DOHH2 (cell line): ENCODE results near the gene SCG3.

Source experiments
- H3F3A ChIP-seq: fragments of 200-600 bp; sonication (generic), shearing (Covaris generic); 2 replicates; pipeline ENCODE4 v1.6.0; 2016; ENCODE audit warnings: antibody characterized with exemption, mild to moderate bottlenecking; ENCODE audit not compliant: control insufficient read depth, insufficient read depth
- H3K27ac ChIP-seq: fragments of 200-600 bp; sonication (generic); 2 replicates; pipeline ENCODE4 v1.5.1; 2014; ENCODE audit warnings: low read depth, mild to moderate bottlenecking, low read length, moderate library complexity
- H3K27me3 ChIP-seq: fragments of 200-600 bp; sonication (generic); 2 replicates; pipeline ENCODE4 v1.6.1; 2014; ENCODE audit warnings: mild to moderate bottlenecking, low read length, mixed read lengths; ENCODE audit not compliant: control insufficient read depth
- H3K36me3 ChIP-seq: fragments of 200-600 bp; sonication (generic); 2 replicates; pipeline ENCODE4 v1.6.1; 2014; ENCODE audit warnings: mild to moderate bottlenecking, low read length, moderate library complexity, mixed read lengths; ENCODE audit not compliant: control insufficient read depth
- H3K4me1 ChIP-seq: fragments of 200-600 bp; sonication (generic); 2 replicates; pipeline ENCODE4 v1.6.1; 2014; ENCODE audit warnings: mild to moderate bottlenecking, low read length, mixed read lengths; ENCODE audit not compliant: control insufficient read depth
- H3K4me2 ChIP-seq: fragments of 200-600 bp; sonication (generic); 2 replicates; pipeline ENCODE4 v1.6.0; 2014; ENCODE audit warnings: mild to moderate bottlenecking, low read length, moderate library complexity
- H3K4me3 ChIP-seq: fragments of 200-600 bp; sonication (generic); 2 replicates; pipeline ENCODE4 v1.5.1; 2014; ENCODE audit warnings: mild to moderate bottlenecking, low read length, mixed read lengths
- H3K79me2 ChIP-seq: fragments of 200-600 bp; sonication (generic); 2 replicates; pipeline ENCODE4 v1.6.1; 2014; ENCODE audit warnings: mild to moderate bottlenecking, low read length, mixed read lengths; ENCODE audit not compliant: control insufficient read depth
- H3K9me2 ChIP-seq: fragments of 200-600 bp; sonication (generic); replicated peaks from 2 replicates; pipeline ENCODE4 v1.6.1; 2014; ENCODE audit warnings: mild to moderate bottlenecking, low read length, mixed read lengths; ENCODE audit not compliant: control insufficient read depth
- H3K9me3 ChIP-seq: fragments of 200-600 bp; sonication (generic); 2 replicates; pipeline ENCODE4 v1.6.1; 2014; ENCODE audit warnings: antibody characterized with exemption, low read length, mixed read lengths; ENCODE audit not compliant: control insufficient read depth, insufficient read depth
- H4K20me1 ChIP-seq: fragments of 200-600 bp; sonication (generic); 2 replicates; pipeline ENCODE4 v1.6.0; 2014; ENCODE audit warnings: low read depth, mild to moderate bottlenecking, antibody characterized with exemption, low read length, moderate library complexity; ENCODE audit not compliant: control insufficient read depth, insufficient read depth
- EZH2phosphoT487 ChIP-seq: fragments of 200-600 bp; sonication (generic); IDR thresholded peaks from 2 replicates; pipeline ENCODE4 v1.6.1; 2017; ENCODE audit warnings: borderline replicate concordance, mild to moderate bottlenecking, antibody characterized with exemption, low read length, moderate library complexity, mixed read lengths
- TF ChIP-seq, protein P1 (sequence below): fragments of 200-600 bp; sonication (generic); IDR thresholded peaks from one replicate; pipeline ENCODE4 v1.5.1; 2014; ENCODE audit warnings: antibody characterized with exemption, mild to moderate bottlenecking, low read depth, low read length; ENCODE audit not compliant: poor library complexity, severe bottlenecking

SCG3 gene

DNA sequence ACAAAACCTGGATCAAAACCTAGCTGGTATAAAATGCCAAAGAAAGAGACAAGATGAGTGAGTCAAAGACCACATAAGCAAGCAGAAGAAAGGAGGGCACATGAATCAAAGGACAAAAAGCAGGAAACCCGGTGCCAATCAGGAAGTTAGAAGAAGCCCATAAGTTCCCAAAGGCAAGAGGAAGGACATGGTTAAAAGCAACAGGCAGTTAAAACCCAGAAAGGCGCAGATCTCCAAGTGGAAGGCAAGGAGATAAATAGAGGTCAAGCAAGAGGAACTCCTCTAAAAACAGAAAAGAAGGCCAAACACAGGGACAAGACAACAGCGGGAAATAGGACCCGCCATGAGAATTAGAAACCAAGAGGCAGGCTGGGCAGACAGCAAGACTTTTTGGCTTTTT, 74.5 kb downstream of the SCG3 start:
- TF ChIP-seq EZH2phosphoT487: no peak
- TF ChIP-seq, protein P1, sequence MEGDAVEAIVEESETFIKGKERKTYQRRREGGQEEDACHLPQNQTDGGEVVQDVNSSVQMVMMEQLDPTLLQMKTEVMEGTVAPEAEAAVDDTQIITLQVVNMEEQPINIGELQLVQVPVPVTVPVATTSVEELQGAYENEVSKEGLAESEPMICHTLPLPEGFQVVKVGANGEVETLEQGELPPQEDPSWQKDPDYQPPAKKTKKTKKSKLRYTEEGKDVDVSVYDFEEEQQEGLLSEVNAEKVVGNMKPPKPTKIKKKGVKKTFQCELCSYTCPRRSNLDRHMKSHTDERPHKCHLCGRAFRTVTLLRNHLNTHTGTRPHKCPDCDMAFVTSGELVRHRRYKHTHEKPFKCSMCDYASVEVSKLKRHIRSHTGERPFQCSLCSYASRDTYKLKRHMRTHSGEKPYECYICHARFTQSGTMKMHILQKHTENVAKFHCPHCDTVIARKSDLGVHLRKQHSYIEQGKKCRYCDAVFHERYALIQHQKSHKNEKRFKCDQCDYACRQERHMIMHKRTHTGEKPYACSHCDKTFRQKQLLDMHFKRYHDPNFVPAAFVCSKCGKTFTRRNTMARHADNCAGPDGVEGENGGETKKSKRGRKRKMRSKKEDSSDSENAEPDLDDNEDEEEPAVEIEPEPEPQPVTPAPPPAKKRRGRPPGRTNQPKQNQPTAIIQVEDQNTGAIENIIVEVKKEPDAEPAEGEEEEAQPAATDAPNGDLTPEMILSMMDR: no peak
- Histone ChIP-seq H3K9me3 (no peaks in the 10 kb centered on the region), H3K4me2 (no peak overlapping the region), H3K36me3 (no peaks in the 10 kb centered on the region), H3F3A (no peaks in the 10 kb centered on the region), H4K20me1 (no peaks in the 10 kb centered on the region), H3K9me2 (no peaks in the 10 kb centered on the region), H3K4me1 (peaks cover 15% of the 10 kb centered on the region), H3K27ac (no peak overlapping the region), H3K79me2 (no peaks in the 10 kb centered on the region), H3K27me3 (peaks cover 51% of the 10 kb centered on the region), H3K4me3 (no peak overlapping the region)

DNA sequence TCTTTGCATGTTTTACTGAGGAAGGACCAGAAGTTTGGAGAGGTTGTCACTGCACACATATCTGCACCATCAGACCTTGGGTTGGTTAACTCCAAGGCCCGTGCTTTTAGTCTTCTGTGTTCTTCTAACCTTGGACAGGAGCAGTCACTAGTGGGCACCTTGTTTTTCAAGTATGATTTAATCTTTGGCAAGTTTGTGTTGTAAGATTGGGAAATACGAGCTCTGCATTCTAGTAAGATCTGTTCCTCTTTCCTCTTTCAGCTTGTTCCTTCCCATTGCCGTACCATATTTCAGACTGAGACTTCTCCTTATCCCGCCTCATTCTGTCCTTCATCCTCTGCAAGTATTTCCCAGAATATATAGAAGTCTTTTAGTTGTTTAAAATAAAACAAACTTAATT, 75.2 kb downstream of the SCG3 start:
- H3K4me3 ChIP-seq: no peak overlapping the region
- TF ChIP-seq, protein P1: no peak
- no peak for TF ChIP-seq EZH2phosphoT487
- H3K4me1 ChIP-seq: peaks cover 10% of the 10 kb centered on the region
- H4K20me1 ChIP-seq: no peaks in the 10 kb centered on the region
- H3K27ac ChIP-seq: no peak overlapping the region
- H3K4me2 ChIP-seq: no peak overlapping the region
- H3K27me3 ChIP-seq: peaks cover 47% of the 10 kb centered on the region
- no peaks in the 10 kb centered on the region for H3K9me3 ChIP-seq
- H3K9me2 ChIP-seq: no peaks in the 10 kb centered on the region
- H3K36me3 ChIP-seq: no peaks in the 10 kb centered on the region
- no peaks in the 10 kb centered on the region for H3K79me2 ChIP-seq
- H3F3A ChIP-seq: no peaks in the 10 kb centered on the region

DNA sequence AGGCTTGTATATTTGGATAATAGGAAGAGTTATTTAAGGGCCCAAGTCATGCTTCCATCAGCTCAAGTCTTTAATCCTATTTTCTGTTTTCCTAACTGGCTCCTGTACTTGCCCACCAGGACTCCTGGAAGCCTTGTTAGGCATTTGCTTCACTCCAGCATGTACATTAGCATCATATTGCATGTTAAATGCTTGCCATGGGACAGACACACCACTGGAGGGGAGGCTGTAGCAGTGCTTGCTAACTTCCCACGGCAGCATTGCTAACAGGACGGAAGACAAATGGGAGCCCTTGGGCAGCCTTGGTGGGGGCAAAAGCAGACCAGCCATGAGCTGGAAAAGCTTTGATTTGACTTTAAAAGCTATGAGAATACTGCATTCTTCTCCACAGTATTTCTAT, 76.1 kb downstream of the SCG3 start:
- no peak overlapping the region for H3K4me3 ChIP-seq
- H3K9me3 ChIP-seq: no peaks in the 10 kb centered on the region
- TF ChIP-seq EZH2phosphoT487: no peak
- TF ChIP-seq, protein P1: no peak
- H3K79me2 ChIP-seq: no peaks in the 10 kb centered on the region
- no peaks in the 10 kb centered on the region for H3K36me3 ChIP-seq
- no peak overlapping the region for H3K27ac ChIP-seq
- no peaks in the 10 kb centered on the region for H4K20me1 ChIP-seq
- H3K9me2 ChIP-seq: no peaks in the 10 kb centered on the region
- H3K4me2 ChIP-seq: no peak overlapping the region
- H3K4me1 ChIP-seq: peaks cover 5% of the 10 kb centered on the region
- H3F3A ChIP-seq: no peaks in the 10 kb centered on the region
- peaks cover 41% of the 10 kb centered on the region for H3K27me3 ChIP-seq

DNA sequence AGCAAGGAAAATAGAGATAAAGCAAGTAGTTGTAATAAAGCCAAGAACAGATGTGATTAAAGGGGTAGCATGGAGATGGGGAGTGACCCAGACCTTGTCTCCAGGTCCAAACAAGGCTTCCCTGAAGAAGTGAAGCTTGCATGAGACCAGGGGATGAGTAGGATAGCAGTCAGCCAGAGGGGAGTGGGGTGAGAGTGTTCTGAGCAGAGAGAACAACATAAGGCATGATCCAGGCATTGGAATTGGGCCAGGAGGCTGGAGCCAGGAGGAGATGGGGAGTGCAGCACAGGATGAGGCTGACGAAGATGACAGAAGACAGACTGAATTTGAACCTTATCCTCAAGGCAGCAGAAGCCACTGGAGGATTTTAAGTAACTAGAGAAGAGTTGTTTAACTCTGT, 77.3 kb downstream of the SCG3 start:
- Histone ChIP-seq H3F3A (no peaks in the 10 kb centered on the region), H3K4me3 (no peak overlapping the region), H3K9me2 (no peaks in the 10 kb centered on the region), H3K4me1 (no peaks in the 10 kb centered on the region), H3K27me3 (peaks cover 29% of the 10 kb centered on the region), H3K27ac (no peak overlapping the region), H3K36me3 (no peaks in the 10 kb centered on the region), H4K20me1 (no peaks in the 10 kb centered on the region), H3K9me3 (no peaks in the 10 kb centered on the region), H3K4me2 (no peak overlapping the region), H3K79me2 (no peaks in the 10 kb centered on the region)
- TF ChIP-seq, protein P1: no peak
- TF ChIP-seq EZH2phosphoT487: no peak
